Adrenal gland (tissue), 5 donors: ENCODE data around the gene INHBB.

Source experiments
- POLR2A ChIP-seq, 2 donors: fragments of 450-650 bp; IDR thresholded peaks; one replicate each; pipeline ENCODE4 v1.6.1; 2017; ENCODE audit warnings: antibody characterized with exemption in 2 of 2, mild to moderate bottlenecking in 2 of 2, moderate library complexity in 1 of 2
- TF ChIP-seq, protein P1 (sequence below), 6 experiments: fragments of 450-650 bp in 4 of 6; fragments of 200-600 bp in 2 of 6; sonication (generic) in 1 of 6; IDR thresholded peaks; 1 replicate in 5 of 6; 2 replicates in 1 of 6; pipeline versions ENCODE4 v1.5.1 to v1.8.0; 2016 to 2021; ENCODE audit warnings: antibody characterized with exemption in 6 of 6, mild to moderate bottlenecking in 2 of 6, moderate library complexity in 1 of 6
- donor health status: DM: no; HTN: no; CAD: no.

- TF ChIP-seq, protein P1, sequence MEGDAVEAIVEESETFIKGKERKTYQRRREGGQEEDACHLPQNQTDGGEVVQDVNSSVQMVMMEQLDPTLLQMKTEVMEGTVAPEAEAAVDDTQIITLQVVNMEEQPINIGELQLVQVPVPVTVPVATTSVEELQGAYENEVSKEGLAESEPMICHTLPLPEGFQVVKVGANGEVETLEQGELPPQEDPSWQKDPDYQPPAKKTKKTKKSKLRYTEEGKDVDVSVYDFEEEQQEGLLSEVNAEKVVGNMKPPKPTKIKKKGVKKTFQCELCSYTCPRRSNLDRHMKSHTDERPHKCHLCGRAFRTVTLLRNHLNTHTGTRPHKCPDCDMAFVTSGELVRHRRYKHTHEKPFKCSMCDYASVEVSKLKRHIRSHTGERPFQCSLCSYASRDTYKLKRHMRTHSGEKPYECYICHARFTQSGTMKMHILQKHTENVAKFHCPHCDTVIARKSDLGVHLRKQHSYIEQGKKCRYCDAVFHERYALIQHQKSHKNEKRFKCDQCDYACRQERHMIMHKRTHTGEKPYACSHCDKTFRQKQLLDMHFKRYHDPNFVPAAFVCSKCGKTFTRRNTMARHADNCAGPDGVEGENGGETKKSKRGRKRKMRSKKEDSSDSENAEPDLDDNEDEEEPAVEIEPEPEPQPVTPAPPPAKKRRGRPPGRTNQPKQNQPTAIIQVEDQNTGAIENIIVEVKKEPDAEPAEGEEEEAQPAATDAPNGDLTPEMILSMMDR (IDR thresholded peaks at IDR 0.05) = no peak
- TF ChIP-seq POLR2A (IDR thresholded peaks at IDR 0.05) = no peak
Measured at GRCh38 chr2:120317180-120317533, 28.8 kb upstream of the INHBB start.
